ENCODE results near the gene PGGT1B.

Gene PGGT1B

GRCh38 chr5:115291397-115291796, 28.7 kb upstream of the PGGT1B start:
- Histone ChIP-seq H3K36me3 (ENCODE audit: control insufficient read depth, low read length) (no peaks in the 10 kb centered on the region), H3K9me3 (ENCODE audit: control insufficient read depth, insufficient read depth, low read length) (no peaks in the 10 kb centered on the region), H3K27ac (ENCODE audit: low read depth, low read length) (no peak overlapping the region), H3K9me2 (replicated peaks; ENCODE audit: control insufficient read depth, low read length) (no peaks in the 10 kb centered on the region), H3K4me1 (ENCODE audit: control insufficient read depth, low read length) (peaks cover 10% of the 10 kb centered on the region; the same call in 1 of the 2 replicates), H3K4me3 (ENCODE audit: low read length) (no peak overlapping the region), H3F3A (ENCODE audit: control insufficient read depth, insufficient read depth) (no peaks in the 10 kb centered on the region), H3K27me3 (ENCODE audit: control insufficient read depth, low read length) (no peaks in the 10 kb centered on the region), H3K79me2 (ENCODE audit: control insufficient read depth, low read length) (peaks cover 11% of the 10 kb centered on the region), H4K20me1 (ENCODE audit: control insufficient read depth, insufficient read depth, low read depth, low read length) (no peaks in the 10 kb centered on the region), H3K4me2 (ENCODE audit: low read length) (no peak overlapping the region)
- TF ChIP-seq CTCF (IDR thresholded peaks at IDR 0.05; ENCODE audit: low read depth, low read length, poor library complexity, severe bottlenecking) (no peak), EZH2phosphoT487 (IDR thresholded peaks at IDR 0.05; ENCODE audit: borderline replicate concordance, low read length) (no peak)

- no peaks in the 10 kb centered on the region for H3K27me3 ChIP-seq (ENCODE audit: control insufficient read depth, low read length)
- peaks cover 1% of the 10 kb centered on the region; the same call in 1 of the 2 replicates for H3K4me1 ChIP-seq (ENCODE audit: control insufficient read depth, low read length)
- H3K27ac ChIP-seq (ENCODE audit: low read depth, low read length): no peak overlapping the region
- no peak overlapping the region for H3K4me3 ChIP-seq (ENCODE audit: low read length)
- no peak overlapping the region for H3K4me2 ChIP-seq (ENCODE audit: low read length)
- H4K20me1 ChIP-seq (ENCODE audit: control insufficient read depth, insufficient read depth, low read depth, low read length): no peaks in the 10 kb centered on the region
- H3K79me2 ChIP-seq (ENCODE audit: control insufficient read depth, low read length): no peaks in the 10 kb centered on the region
- TF ChIP-seq EZH2phosphoT487 (IDR thresholded peaks at IDR 0.05; ENCODE audit: borderline replicate concordance, low read length) (no peak), CTCF (IDR thresholded peaks at IDR 0.05; ENCODE audit: low read depth, low read length, poor library complexity, severe bottlenecking) (no peak)
- no peaks in the 10 kb centered on the region for H3K9me2 ChIP-seq (replicated peaks; ENCODE audit: control insufficient read depth, low read length)
- H3F3A ChIP-seq (ENCODE audit: control insufficient read depth, insufficient read depth): no peaks in the 10 kb centered on the region
- H3K36me3 ChIP-seq (ENCODE audit: control insufficient read depth, low read length): no peaks in the 10 kb centered on the region
- H3K9me3 ChIP-seq (ENCODE audit: control insufficient read depth, insufficient read depth, low read length): no peaks in the 10 kb centered on the region
Measured at GRCh38 chr5:115289104-115289503, 26.4 kb upstream of the PGGT1B start.

GRCh38 chr5:115284021-115284420, 21.3 kb upstream of the PGGT1B start:
- Histone ChIP-seq H3K27me3 (ENCODE audit: control insufficient read depth, low read length) (no peaks in the 10 kb centered on the region), H3K79me2 (ENCODE audit: control insufficient read depth, low read length) (no peaks in the 10 kb centered on the region), H3K9me2 (replicated peaks; ENCODE audit: control insufficient read depth, low read length) (no peaks in the 10 kb centered on the region), H3K9me3 (ENCODE audit: control insufficient read depth, insufficient read depth, low read length) (no peaks in the 10 kb centered on the region), H3F3A (ENCODE audit: control insufficient read depth, insufficient read depth) (no peaks in the 10 kb centered on the region), H3K4me2 (ENCODE audit: low read length) (no peak overlapping the region), H4K20me1 (ENCODE audit: control insufficient read depth, insufficient read depth, low read depth, low read length) (no peaks in the 10 kb centered on the region), H3K4me1 (ENCODE audit: control insufficient read depth, low read length) (peaks cover 3% of the 10 kb centered on the region; the same call in 1 of the 2 replicates), H3K36me3 (ENCODE audit: control insufficient read depth, low read length) (no peaks in the 10 kb centered on the region), H3K4me3 (ENCODE audit: low read length) (no peak overlapping the region), H3K27ac (ENCODE audit: low read depth, low read length) (no peak overlapping the region)
- TF ChIP-seq CTCF (IDR thresholded peaks at IDR 0.05; ENCODE audit: low read depth, low read length, poor library complexity, severe bottlenecking) (no peak), EZH2phosphoT487 (IDR thresholded peaks at IDR 0.05; ENCODE audit: borderline replicate concordance, low read length) (no peak)

Measured in DOHH2 (cell line).